PC-3 (cell line): ENCODE results near the gene ZNF469.

ENCODE experiments used
- EZH2phosphoT487 ChIP-seq: fragments of 300-600 bp; sonication (generic); IDR thresholded peaks from 2 replicates; pipeline ENCODE4 v1.6.1; 2018; ENCODE audit warnings: mild to moderate bottlenecking, antibody characterized with exemption, low read length, borderline replicate concordance
- TF ChIP-seq, protein P1 (sequence below): fragments of 300-600 bp; sonication (generic); conservative IDR thresholded peaks from 2 replicates; pipeline ENCODE4 v1.5.1; 2017; ENCODE audit warnings: antibody characterized with exemption, low read depth, mild to moderate bottlenecking, low read length

- TF ChIP-seq EZH2phosphoT487 = no peak
- TF ChIP-seq, protein P1, sequence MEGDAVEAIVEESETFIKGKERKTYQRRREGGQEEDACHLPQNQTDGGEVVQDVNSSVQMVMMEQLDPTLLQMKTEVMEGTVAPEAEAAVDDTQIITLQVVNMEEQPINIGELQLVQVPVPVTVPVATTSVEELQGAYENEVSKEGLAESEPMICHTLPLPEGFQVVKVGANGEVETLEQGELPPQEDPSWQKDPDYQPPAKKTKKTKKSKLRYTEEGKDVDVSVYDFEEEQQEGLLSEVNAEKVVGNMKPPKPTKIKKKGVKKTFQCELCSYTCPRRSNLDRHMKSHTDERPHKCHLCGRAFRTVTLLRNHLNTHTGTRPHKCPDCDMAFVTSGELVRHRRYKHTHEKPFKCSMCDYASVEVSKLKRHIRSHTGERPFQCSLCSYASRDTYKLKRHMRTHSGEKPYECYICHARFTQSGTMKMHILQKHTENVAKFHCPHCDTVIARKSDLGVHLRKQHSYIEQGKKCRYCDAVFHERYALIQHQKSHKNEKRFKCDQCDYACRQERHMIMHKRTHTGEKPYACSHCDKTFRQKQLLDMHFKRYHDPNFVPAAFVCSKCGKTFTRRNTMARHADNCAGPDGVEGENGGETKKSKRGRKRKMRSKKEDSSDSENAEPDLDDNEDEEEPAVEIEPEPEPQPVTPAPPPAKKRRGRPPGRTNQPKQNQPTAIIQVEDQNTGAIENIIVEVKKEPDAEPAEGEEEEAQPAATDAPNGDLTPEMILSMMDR = no peak
Measured at GRCh38 chr16:88385112-88385594, 2.4 kb downstream of the ZNF469 start.
